ENCODE measurements around the gene COL5A3. TPM values are rescaled to one million over a fixed set of nuclear protein-coding genes. Genes with fewer than 3 reads are reported as not detected.
"Not testable (repeated sequence)": the region's sequence is repeated elsewhere in the genome, so short reads cannot be mapped to it uniquely, and the experiment has no call there.

The COL5A3 gene
- total and polyA plus RNA-seq, 12 donors: 3.8 to 35.6 (median 10.7) TPM

GRCh38 chr19:10036601-10037071 lies 26.3 kb upstream of the COL5A3 start:
- H3K9me3 ChIP-seq: peaks cover 0 to 22% (median 2%) of the 10 kb centered on the region in 11 donors
- H3K27ac ChIP-seq: no peak overlapping the region
- no peak for DNase-seq
- H3K36me3 ChIP-seq: no peaks in the 10 kb centered on the region
- no peak for ATAC-seq
- H3K4me1 ChIP-seq: no peaks in the 10 kb centered on the region
- TF ChIP-seq, protein P1, sequence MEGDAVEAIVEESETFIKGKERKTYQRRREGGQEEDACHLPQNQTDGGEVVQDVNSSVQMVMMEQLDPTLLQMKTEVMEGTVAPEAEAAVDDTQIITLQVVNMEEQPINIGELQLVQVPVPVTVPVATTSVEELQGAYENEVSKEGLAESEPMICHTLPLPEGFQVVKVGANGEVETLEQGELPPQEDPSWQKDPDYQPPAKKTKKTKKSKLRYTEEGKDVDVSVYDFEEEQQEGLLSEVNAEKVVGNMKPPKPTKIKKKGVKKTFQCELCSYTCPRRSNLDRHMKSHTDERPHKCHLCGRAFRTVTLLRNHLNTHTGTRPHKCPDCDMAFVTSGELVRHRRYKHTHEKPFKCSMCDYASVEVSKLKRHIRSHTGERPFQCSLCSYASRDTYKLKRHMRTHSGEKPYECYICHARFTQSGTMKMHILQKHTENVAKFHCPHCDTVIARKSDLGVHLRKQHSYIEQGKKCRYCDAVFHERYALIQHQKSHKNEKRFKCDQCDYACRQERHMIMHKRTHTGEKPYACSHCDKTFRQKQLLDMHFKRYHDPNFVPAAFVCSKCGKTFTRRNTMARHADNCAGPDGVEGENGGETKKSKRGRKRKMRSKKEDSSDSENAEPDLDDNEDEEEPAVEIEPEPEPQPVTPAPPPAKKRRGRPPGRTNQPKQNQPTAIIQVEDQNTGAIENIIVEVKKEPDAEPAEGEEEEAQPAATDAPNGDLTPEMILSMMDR (IDR thresholded peaks at IDR 0.05): no peak
- WGBS, 2 donors: 65 to 74% methylated on average over 5 of the region's 5 CpGs
- peaks cover 0 to 53% (median 39%) of the 10 kb centered on the region in 7 donors for H3K27me3 ChIP-seq
- intact Hi-C loops (cut with DNase I): no loop called here
- H3K4me3 ChIP-seq: no peak overlapping the region

DNA sequence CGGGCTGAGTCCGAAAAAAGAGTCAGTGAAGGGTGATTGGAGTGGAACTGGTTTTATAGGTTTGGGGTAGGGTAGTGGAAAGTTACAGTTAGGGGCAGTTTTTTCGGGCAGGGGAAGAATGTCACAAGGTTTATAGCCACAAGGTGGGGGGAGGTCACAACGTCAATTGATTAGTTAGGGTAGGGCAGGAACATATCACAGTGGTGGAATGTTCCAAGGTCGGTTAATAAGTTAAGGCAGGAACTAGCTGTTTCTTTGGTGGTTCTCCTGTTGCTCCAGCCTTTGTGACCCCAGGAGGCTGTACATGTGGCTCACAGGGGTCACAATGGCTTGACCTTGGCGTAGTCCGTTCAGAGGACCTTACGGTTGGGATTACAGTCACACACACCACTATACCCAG lies 23.3 kb upstream of the COL5A3 start:
- DNase-seq (no peak), ATAC-seq (no peak)
- Histone ChIP-seq H3K9me3 (peaks cover 0 to 6% (median 0%) of the 10 kb centered on the region in 11 donors), H3K4me3 (no peak overlapping the region), H3K27ac (no peak overlapping the region), H3K27me3 (peaks cover 0 to 52% (median 36%) of the 10 kb centered on the region in 7 donors), H3K36me3 (no peaks in the 10 kb centered on the region), H3K4me1 (no peaks in the 10 kb centered on the region)
- TF ChIP-seq, protein P1 (IDR thresholded peaks at IDR 0.05): no peak
- WGBS, 2 donors: 72 to 76% methylated on average over 8 of the region's 8 CpGs
- intact Hi-C loops (cut with DNase I): no loop called here

- intact Hi-C loops (cut with DNase I): loop anchor here in 7 of 10 donors (1.0 to 5.0 kb wide), 4 partner anchors 93 to 97 kb away; no protein-coding TSS in a partner anchor
- 10% methylated on average over 29 of the region's 29 CpGs for WGBS, 2 donors
- H3K27ac ChIP-seq: peak overlapping the region in 2 of 10 donors; percentile 8 to 22
- ATAC-seq: peak; percentile 95 to 99 (median 98)
- peaks cover 0 to 10% (median 8%) of the 10 kb centered on the region in 9 donors for H3K4me1 ChIP-seq
- H3K27me3 ChIP-seq: peaks cover 0 to 34% (median 20%) of the 10 kb centered on the region in 7 donors
- H3K9me3 ChIP-seq: no peaks in the 10 kb centered on the region
- peak overlapping the region in 1 of 10 donors; percentile 7 for H3K4me3 ChIP-seq
- TF ChIP-seq, protein P1 (IDR thresholded peaks at IDR 0.05): peak; percentile 84 to 97 (median 93)
- peak; percentile 94 to 96 for DNase-seq
- H3K36me3 ChIP-seq: no peaks in the 10 kb centered on the region
Measured at GRCh38 chr19:10027158-10027997, 17.1 kb upstream of the COL5A3 start.

GRCh38 chr19:10026744-10027143 lies 16.4 kb upstream of the COL5A3 start:
- Histone ChIP-seq H3K27ac (no peak overlapping the region), H3K4me1 (peaks cover 0 to 10% (median 8%) of the 10 kb centered on the region in 9 donors), H3K4me3 (no peak overlapping the region), H3K9me3 (no peaks in the 10 kb centered on the region), H3K36me3 (no peaks in the 10 kb centered on the region), H3K27me3 (peaks cover 0 to 28% (median 14%) of the 10 kb centered on the region in 7 donors)
- 82 to 89% methylated on average over 3 of the region's 3 CpGs for WGBS, 2 donors
- TF ChIP-seq, protein P1 (IDR thresholded peaks at IDR 0.05): no peak
- DNase-seq: no peak
- ATAC-seq: no peak
- intact Hi-C loops (cut with DNase I): loop anchor here in 7 of 10 donors (1.0 to 5.0 kb wide), 4 partner anchors 92 to 96 kb away; no protein-coding TSS in a partner anchor

- H3K9me3 ChIP-seq; intact Hi-C loops (cut with DNase I); DNase-seq; H3K4me3 ChIP-seq; H3K36me3 ChIP-seq; ATAC-seq; H3K27ac ChIP-seq: not testable (repeated sequence)
- H3K27me3 ChIP-seq: peaks cover 0 to 29% (median 8%) of the 10 kb centered on the region in 7 donors
- 79 to 90% methylated on average over 5 of the region's 5 CpGs for WGBS, 2 donors
- H3K4me1 ChIP-seq: peaks cover 0 to 10% (median 8%) of the 10 kb centered on the region in 9 donors
Measured at GRCh38 chr19:10023096-10023495, 12.8 kb upstream of the COL5A3 start.

Measured in heart right ventricle (tissue), 16 donors.